RWPE2 (cell line): ENCODE measurements around the gene TSC22D3.

Experiments
- ATAC-seq: fragments of 200-7000 bp; cut with Tn5 transposase; 3 replicates; pipeline ENCODE4 v1.9.1; 2021; ENCODE audit warnings: low read depth
- DNase-seq: peaks from one replicate; pipeline ENCODE4 v3.0.0-alpha.2; 2020; ENCODE audit warnings: low spot score
- H3K27ac ChIP-seq: fragments of 450-650 bp; 2 replicates; pipeline ENCODE4 v1.5.1; 2017; ENCODE audit warnings: mild to moderate bottlenecking; ENCODE audit not compliant: poor library complexity, severe bottlenecking
- H3K27me3 ChIP-seq: fragments of 250-450 bp; sonication (Bioruptor Pico); 2 replicates; pipeline ENCODE4 v1.5.1; 2021; ENCODE audit warnings: mild to moderate bottlenecking, moderate library complexity; ENCODE audit not compliant: insufficient read depth, poor library complexity, severe bottlenecking
- H3K36me3 ChIP-seq: fragments of 250-450 bp; sonication (Bioruptor Pico); 2 replicates; pipeline ENCODE4 v1.5.1; 2020; ENCODE audit warnings: low read depth, mild to moderate bottlenecking, moderate library complexity
- H3K4me1 ChIP-seq: fragments of 250-450 bp; sonication (Bioruptor Pico); 2 replicates; pipeline ENCODE4 v1.5.1; 2021; ENCODE audit warnings: mild to moderate bottlenecking, moderate library complexity; ENCODE audit not compliant: insufficient read depth, poor library complexity, severe bottlenecking
- H3K4me3 ChIP-seq: fragments of 250-450 bp; sonication (Bioruptor Pico); 2 replicates; pipeline ENCODE4 v1.5.1; 2021; ENCODE audit warnings: mild to moderate bottlenecking, moderate library complexity; ENCODE audit not compliant: severe bottlenecking
- H3K9me3 ChIP-seq: fragments of 250-450 bp; sonication (Bioruptor Pico); 2 replicates; pipeline ENCODE4 v1.5.1; 2021; ENCODE audit warnings: mild to moderate bottlenecking, moderate library complexity; ENCODE audit not compliant: severe bottlenecking
- TF ChIP-seq, protein P1 (sequence below): fragments of 450-650 bp; IDR thresholded peaks from one replicate; pipeline ENCODE4 v1.5.1; 2017; ENCODE audit warnings: mild to moderate bottlenecking, moderate library complexity; ENCODE audit not compliant: poor library complexity, severe bottlenecking

TSC22D3 gene

GRCh38 chrX:107776649-107777535, 1.3 kb upstream of the TSC22D3 start:
- DNase-seq, result peak; percentile 57
- peak overlapping the region; percentile 31 for H3K4me3 ChIP-seq

DNA sequence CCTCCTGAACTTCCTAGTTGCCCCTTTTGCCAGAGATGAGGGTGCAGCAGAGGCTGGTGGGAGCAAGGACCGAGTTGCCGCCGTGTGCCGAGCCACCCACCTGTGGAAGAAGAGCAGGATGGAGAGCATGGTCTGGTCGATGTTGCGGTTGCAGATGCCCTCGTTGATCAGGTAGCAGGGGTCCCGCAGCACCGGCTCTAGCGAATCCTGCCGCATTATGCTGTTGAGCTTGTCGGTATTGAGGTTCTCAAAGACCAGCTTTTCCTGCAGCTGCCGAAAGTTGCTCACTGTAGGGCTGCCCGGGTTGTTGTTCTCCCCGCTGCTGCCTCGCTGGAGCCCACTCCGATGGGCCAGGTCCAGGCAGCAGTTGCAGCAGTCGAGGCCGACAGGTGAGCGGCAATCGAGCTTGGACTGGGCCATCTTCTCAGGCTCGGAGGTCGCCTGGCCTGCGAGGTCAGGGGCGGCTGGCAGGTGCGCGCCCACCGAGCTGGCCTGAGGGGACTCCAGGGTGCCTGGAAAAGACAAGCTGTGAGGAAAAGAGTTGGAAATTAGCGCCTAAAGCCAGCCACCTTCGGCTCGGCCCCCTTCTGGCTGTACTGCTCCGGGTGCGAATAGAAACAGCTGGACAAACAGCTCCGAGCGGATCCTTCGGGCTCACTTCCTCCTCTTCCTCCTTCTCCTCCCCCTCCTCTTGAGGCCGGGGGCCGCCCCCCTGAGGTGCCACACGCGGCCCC, 420 bp downstream of the TSC22D3 start:
- DNase-seq, result no peak

More at GRCh38 chrX:107776649-107777535, 1.3 kb upstream of the TSC22D3 start:
- peaks cover 6% of the 10 kb centered on the region for H3K4me1 ChIP-seq
- ATAC-seq, result peak; percentile 75
- H3K9me3 ChIP-seq, result no peaks in the 10 kb centered on the region
- TF ChIP-seq, protein P1, sequence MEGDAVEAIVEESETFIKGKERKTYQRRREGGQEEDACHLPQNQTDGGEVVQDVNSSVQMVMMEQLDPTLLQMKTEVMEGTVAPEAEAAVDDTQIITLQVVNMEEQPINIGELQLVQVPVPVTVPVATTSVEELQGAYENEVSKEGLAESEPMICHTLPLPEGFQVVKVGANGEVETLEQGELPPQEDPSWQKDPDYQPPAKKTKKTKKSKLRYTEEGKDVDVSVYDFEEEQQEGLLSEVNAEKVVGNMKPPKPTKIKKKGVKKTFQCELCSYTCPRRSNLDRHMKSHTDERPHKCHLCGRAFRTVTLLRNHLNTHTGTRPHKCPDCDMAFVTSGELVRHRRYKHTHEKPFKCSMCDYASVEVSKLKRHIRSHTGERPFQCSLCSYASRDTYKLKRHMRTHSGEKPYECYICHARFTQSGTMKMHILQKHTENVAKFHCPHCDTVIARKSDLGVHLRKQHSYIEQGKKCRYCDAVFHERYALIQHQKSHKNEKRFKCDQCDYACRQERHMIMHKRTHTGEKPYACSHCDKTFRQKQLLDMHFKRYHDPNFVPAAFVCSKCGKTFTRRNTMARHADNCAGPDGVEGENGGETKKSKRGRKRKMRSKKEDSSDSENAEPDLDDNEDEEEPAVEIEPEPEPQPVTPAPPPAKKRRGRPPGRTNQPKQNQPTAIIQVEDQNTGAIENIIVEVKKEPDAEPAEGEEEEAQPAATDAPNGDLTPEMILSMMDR, result peak; percentile 62
- no peaks in the 10 kb centered on the region for H3K27me3 ChIP-seq
- peak overlapping the region; percentile 21 for H3K27ac ChIP-seq
- no peaks in the 10 kb centered on the region for H3K36me3 ChIP-seq

DNA sequence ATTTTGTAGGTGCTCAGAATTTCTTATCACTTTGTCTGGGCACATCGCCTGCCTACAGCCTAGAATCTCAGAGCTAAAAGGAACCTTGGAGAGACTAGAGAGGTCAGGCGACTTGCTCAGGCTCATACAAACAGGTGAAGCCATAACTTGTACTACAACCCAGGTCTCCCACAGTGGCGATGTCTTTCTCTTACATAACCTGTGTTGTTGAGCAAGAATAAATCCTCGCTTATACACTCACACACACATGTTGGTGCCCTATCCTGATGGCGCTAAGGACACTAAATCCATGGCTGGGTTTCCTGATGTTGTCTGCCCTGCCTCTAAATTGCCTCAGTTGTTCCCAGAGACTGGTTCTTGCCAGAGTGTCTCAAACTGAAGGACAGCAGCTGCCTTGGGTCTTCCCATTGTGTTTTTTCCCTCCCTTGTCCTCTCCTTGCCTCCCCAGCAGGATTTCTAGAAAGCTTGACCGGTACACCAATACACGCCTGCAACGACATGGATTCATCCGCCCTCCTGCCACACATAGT, 1.6 kb downstream of the TSC22D3 start:
- Histone ChIP-seq H3K9me3 (no peaks in the 10 kb centered on the region), H3K4me1 (peaks cover 6% of the 10 kb centered on the region), H3K36me3 (no peaks in the 10 kb centered on the region), H3K27me3 (no peaks in the 10 kb centered on the region), H3K4me3 (no peak overlapping the region), H3K27ac (no peak overlapping the region)
- DNase-seq (no peak), ATAC-seq (no peak)
- TF ChIP-seq, protein P1, result no peak

More for the DNA sequence above, 420 bp downstream of the TSC22D3 start:
- Histone ChIP-seq H3K36me3 (no peaks in the 10 kb centered on the region), H3K4me3 (peak overlapping the region; percentile 31), H3K9me3 (no peaks in the 10 kb centered on the region), H3K27ac (no peak overlapping the region), H3K4me1 (peaks cover 6% of the 10 kb centered on the region), H3K27me3 (no peaks in the 10 kb centered on the region)
- ATAC-seq, result peak; percentile 8; the same call in 2 of the 3 replicates
- TF ChIP-seq, protein P1, result no peak

DNA sequence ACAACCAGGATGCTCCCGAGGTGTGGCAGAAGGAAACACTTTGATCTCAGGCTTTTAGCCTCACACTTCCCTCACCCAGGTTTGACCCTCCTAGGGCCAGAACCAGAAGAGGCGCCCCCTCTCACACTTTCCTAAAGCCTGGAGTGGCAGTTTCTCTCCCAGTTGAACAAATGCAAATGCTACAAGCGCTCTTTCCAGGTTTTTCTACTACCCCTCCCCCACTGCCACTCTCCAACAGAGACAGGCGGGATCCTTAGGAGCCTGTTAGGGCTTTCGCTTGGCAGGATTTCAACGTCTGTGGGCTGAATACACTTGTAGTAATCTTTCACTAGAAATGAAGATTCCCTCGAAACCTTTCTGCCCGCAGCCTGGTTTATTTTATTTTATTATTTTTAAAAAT, 2.4 kb downstream of the TSC22D3 start:
- Histone ChIP-seq H3K27ac (no peak overlapping the region), H3K36me3 (no peaks in the 10 kb centered on the region), H3K4me1 (peaks cover 6% of the 10 kb centered on the region), H3K27me3 (no peaks in the 10 kb centered on the region), H3K4me3 (no peak overlapping the region), H3K9me3 (no peaks in the 10 kb centered on the region)
- DNase-seq, result no peak
- TF ChIP-seq, protein P1, result no peak
- ATAC-seq, result no peak
